HG03439 (cell line): ENCODE measurements around the gene TFR2.

ENCODE experiments used
- ATAC-seq: cut with Tn5 transposase; IDR thresholded peaks from one replicate; pipeline ENCODE4 v1.9.1; 2021; ENCODE audit warnings: mild to moderate bottlenecking, moderate library complexity; ENCODE audit not compliant: unreplicated experiment

The TFR2 gene

GRCh38 chr7:100641463-100641859 is at the start of gene TFR2:
Gene TFR2, minus strand, starts transcription at chr7:100641552. Its CDS starts 43 bp downstream, at chr7:100641509.
- no peak for ATAC-seq

- ATAC-seq, result no peak
Measured at GRCh38 chr7:100689230-100690135, 48.1 kb upstream of the TFR2 start.

DNA sequence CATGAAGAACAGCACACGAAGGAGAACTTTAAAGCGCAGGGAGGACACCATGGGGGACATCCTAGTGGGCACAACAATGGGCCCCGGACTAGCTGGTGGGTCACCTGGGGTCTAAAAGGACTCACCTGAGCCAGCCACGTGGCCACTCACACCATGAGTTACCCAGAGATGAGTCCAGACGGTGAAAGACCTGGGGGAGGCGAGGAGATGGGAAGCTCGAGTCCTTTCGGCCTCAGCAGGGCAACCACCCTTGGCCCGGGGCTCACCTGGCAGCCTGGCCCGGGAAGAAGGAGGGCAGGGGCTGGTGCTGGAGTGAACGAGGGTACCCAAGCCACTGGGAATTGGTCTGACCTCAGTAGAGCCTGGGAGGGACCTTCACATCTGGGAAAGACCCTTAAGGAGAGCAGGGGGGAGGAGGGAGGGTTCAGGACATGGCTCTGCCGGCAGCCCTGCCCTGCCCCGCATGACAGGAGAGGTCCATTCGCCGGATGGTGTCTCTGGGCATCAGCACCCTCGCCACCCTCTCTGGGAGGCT is 47.0 kb upstream of the TFR2 start:
- no peak for ATAC-seq

DNA sequence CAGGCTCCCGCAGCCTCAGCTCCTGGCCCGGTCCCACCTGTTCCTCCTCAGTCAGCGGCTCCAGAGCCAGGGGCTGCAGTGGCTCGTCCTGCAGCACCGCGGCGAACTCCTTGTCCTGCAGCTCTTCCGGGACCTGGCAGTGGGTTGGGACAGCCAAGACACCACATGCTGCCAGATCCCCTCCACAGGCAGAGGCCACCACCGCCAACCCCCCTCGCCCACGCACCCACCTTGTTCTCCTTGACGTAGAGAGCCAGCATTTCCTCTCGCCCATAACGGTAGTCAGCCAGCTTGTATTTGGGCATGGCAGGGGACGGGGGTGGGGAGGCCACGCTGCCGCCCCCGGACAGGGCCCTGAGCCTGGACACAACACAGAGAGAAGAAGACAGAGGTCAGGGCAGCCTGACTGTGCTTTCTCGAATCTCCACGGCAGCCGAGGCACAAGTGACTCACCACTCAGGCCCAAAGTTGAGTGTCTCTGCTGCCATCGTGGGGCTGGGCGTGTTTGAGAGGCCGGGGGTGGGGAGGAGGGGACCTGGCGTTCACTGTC is 46.5 kb upstream of the TFR2 start:
- no peak for ATAC-seq

GRCh38 chr7:100687261-100687660 is 45.9 kb upstream of the TFR2 start:
- no peak for ATAC-seq

GRCh38 chr7:100686822-100687211 is 45.5 kb upstream of the TFR2 start:
- no peak for ATAC-seq

DNA sequence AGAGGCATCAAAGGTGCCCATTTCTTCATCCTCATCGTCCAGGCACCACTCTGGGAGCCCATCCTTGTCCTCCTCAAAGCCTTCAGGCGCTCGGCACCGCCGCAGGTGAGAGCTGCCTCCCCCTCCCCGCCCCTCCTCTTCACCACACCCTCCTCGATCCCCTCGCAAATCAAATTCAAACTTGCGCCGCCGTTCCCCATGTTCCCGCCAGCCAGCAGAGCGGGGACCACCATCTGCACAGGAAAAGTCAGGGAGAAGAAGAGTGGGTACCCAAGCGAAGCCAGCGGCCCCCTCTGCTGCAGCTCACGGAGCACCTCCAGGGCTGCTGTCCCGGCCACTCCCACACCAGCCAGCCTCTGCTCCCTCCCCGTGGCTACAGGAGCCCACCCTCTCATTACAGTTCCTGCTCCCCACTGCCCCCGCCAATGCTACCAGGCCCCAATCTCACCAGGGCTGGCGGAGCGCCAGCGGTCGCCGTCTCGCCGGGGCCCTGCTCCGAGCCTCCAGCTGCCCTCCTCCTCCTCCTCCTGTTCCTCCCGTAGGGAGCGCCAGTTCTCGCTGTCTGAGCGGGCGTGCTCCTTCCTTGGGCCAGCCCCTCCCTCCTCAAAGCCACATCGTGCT is 45.0 kb upstream of the TFR2 start:
- ATAC-seq, result no peak

- ATAC-seq, result no peak
Measured at GRCh38 chr7:100685631-100686145, 44.3 kb upstream of the TFR2 start.

- ATAC-seq, result no peak
Measured at GRCh38 chr7:100685049-100685605, 43.8 kb upstream of the TFR2 start.

GRCh38 chr7:100684534-100685042 is 43.2 kb upstream of the TFR2 start:
- no peak for ATAC-seq

GRCh38 chr7:100683659-100684533 is 42.5 kb upstream of the TFR2 start:
- no peak for ATAC-seq

GRCh38 chr7:100682991-100683658 is 41.8 kb upstream of the TFR2 start:
- ATAC-seq, result no peak

- ATAC-seq, result no peak
Measured at GRCh38 chr7:100682228-100682741, 40.9 kb upstream of the TFR2 start.

GRCh38 chr7:100681491-100682227 is 40.3 kb upstream of the TFR2 start:
- ATAC-seq, result no peak

- ATAC-seq, result no peak
Measured at GRCh38 chr7:100680576-100681271, 39.4 kb upstream of the TFR2 start.

GRCh38 chr7:100679927-100680575 is 38.7 kb upstream of the TFR2 start:
- ATAC-seq, result no peak

DNA sequence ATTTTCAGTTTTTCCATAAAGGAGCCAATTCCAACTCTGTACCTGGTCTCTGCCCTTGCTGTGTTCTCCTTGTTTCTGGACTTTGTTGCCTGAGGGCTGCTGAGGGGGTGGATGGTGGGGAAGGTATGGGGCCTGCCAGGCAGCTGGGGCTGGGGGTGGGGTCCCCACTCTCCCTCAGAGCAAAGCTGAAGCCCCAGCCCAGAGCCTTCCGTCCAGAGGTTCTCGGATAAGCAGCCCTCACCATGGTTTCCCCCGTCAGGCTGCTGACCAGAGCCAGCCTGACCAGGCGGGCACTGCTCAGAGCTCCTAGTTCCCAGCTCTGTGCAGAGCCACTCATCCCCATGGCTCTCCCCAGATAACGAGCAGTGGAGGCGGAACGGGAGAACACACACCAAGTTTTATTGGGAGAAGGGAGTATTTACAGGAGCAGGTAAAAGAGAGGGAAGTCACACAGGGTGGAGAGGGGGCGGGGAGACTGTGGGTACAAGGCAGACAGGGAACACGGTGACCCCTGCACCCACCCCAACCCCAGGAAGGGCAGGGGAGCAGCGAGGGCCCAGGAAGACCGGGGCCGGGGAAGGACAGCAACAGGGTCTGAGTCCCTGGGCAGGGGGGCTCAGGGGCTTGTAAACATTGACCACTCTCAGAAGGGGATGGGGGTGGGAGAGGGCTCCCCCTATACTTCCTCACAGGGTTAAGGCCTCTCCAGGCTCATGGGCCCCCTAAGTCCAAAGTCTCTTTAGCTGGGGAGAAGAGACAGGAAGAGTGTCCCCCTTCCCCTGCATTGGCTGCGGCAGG is 38.0 kb upstream of the TFR2 start:
- ATAC-seq, result no peak
